Amygdala (tissue), 56 donors: ENCODE data around the gene SMIM11.
A peak's percentile ranks its signal among the peaks of the same experiment; 100 is the strongest.
"Not testable (repeated sequence)": the region's sequence is repeated elsewhere in the genome, so short reads cannot be mapped to it uniquely, and the experiment has no call there.

Experiments used
- DNase-seq, 56 donors: peaks; one replicate each; lab custom pipeline; 2025; lab: John Stamatoyannopoulos, UW

SMIM11 gene

GRCh38 chr21:34353182-34353581 is 22.1 kb upstream of the SMIM11 start:
- DNase-seq: no peak

GRCh38 chr21:34354836-34355235 is 20.5 kb upstream of the SMIM11 start:
- DNase-seq: no peak

GRCh38 chr21:34355570-34355969 is 19.7 kb upstream of the SMIM11 start:
- no peak for DNase-seq

GRCh38 chr21:34357889-34358288 is 17.4 kb upstream of the SMIM11 start:
- DNase-seq: no peak

GRCh38 chr21:34358866-34359265 is 16.4 kb upstream of the SMIM11 start:
- DNase-seq: no peak

- DNase-seq: no peak
These were observed 14.6 kb upstream of the SMIM11 start for GRCh38 chr21:34360488-34361241.

GRCh38 chr21:34362136-34362444 is 13.2 kb upstream of the SMIM11 start:
- no peak for DNase-seq

GRCh38 chr21:34362670-34363069 is 12.6 kb upstream of the SMIM11 start:
- no peak for DNase-seq

GRCh38 chr21:34363733-34364132 is 11.6 kb upstream of the SMIM11 start, which contains the start of gene KCNE2:
TSS of gene KCNE2 (plus strand) at chr21:34364006. CDS start at chr21:34370479, 6,473 bp downstream.
- DNase-seq: no peak

GRCh38 chr21:34364921-34365320 is 10.4 kb upstream of the SMIM11 start:
- no peak for DNase-seq

GRCh38 chr21:34365809-34366208 is 9.5 kb upstream of the SMIM11 start:
- DNase-seq: no peak

- DNase-seq: peak in 11 of 56 donors; percentile 3 to 51 (median 11)
These were observed 7.9 kb upstream of the SMIM11 start for GRCh38 chr21:34367320-34367935.

- no peak for DNase-seq
These were observed 5.6 kb upstream of the SMIM11 start for GRCh38 chr21:34369741-34370140.

- DNase-seq: no peak
These were observed 3.0 kb upstream of the SMIM11 start for GRCh38 chr21:34372321-34372720.

- DNase-seq: not testable (repeated sequence)
These were observed 845 bp upstream of the SMIM11 start for GRCh38 chr21:34374462-34374861.

GRCh38 chr21:34375619-34375972 is 289 bp downstream of the SMIM11 start:
- not testable (repeated sequence) for DNase-seq

- DNase-seq: not testable (repeated sequence)
These were observed 7.8 kb downstream of the SMIM11 start for GRCh38 chr21:34383138-34383537.

- not testable (repeated sequence) for DNase-seq
These were observed 8.6 kb downstream of the SMIM11 start for GRCh38 chr21:34383724-34384415.

- not testable (repeated sequence) for DNase-seq
These were observed 25.2 kb downstream of the SMIM11 start for GRCh38 chr21:34400522-34400921.

- not testable (repeated sequence) for DNase-seq
These were observed 29.4 kb downstream of the SMIM11 start for GRCh38 chr21:34404742-34405141.

- not testable (repeated sequence) for DNase-seq
These were observed 30.4 kb downstream of the SMIM11 start for GRCh38 chr21:34405686-34406085.

- DNase-seq: not testable (repeated sequence)
These were observed 30.8 kb downstream of the SMIM11 start for GRCh38 chr21:34406102-34406501.
